BE2C (cell line): ENCODE data around the gene PRMT1.

Experiments
- DNase-seq: peaks from one replicate; pipeline ENCODE4 v3.0.0-alpha.2; 2020
- H3K27me3 ChIP-seq: fragments of 250-450 bp; sonication (Bioruptor Pico); 2 replicates; pipeline ENCODE4 v1.5.1; 2020; ENCODE audit warnings: mild to moderate bottlenecking
- H3K36me3 ChIP-seq: fragments of 250-450 bp; sonication (Bioruptor Pico); 2 replicates; pipeline ENCODE4 v1.5.1; 2020; ENCODE audit warnings: mild to moderate bottlenecking
- H3K4me1 ChIP-seq: fragments of 250-450 bp; sonication (Bioruptor Pico); 2 replicates; pipeline ENCODE4 v1.5.1; 2020
- H3K4me3 ChIP-seq: 2 replicates; pipeline ENCODE4 v1.5.1; 2011; ENCODE audit warnings: low read depth, low read length
- H3K9me3 ChIP-seq: fragments of 250-450 bp; sonication (Bioruptor Pico); 2 replicates; pipeline ENCODE4 v1.5.1; 2020
- CTCF ChIP-seq: IDR thresholded peaks from 2 replicates; pipeline ENCODE4 v1.5.1; 2012; ENCODE audit warnings: mild to moderate bottlenecking, low read depth, low read length

PRMT1 gene

DNA sequence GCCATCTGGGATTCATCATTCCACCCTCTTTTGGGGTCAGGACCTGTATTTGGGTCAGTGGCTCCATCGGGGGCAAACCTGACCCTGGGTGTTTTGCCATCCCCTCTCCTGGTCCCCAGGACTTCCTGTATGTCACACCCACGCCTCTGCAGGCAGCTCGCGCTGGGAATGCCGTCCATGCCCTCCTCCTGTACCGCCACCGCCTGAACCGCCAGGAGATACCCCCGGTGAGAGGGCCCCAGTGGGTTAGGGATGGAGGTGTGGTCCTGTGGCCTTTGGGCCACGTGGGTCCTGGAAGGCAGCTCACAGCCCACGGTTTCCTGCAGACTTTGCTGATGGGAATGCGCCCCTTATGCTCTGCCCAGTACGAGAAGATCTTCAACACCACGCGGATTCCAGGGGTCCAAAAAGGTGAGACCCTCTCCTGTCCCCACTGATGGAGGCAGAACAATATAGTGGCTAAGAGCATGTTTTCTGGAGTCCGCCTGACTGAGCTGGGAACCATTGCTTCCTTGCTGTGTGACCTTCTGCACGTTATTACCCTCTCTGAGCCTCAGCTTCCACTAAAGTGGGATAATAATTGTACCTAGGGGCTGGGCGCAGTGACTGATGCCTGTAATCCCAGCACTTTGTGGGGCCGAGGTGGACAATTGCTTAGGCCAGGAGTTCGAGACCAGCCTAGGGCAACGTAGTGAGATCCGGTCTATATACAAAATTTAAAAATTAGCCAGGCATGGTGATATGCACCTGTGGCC, 28.0 kb downstream of the PRMT1 start:
- TF ChIP-seq CTCF, result no peak
- no peaks in the 10 kb centered on the region for H3K9me3 ChIP-seq
- H3K27me3 ChIP-seq, result no peaks in the 10 kb centered on the region
- DNase-seq, result no peak
- no peaks in the 10 kb centered on the region for H3K36me3 ChIP-seq
- no peak overlapping the region for H3K4me3 ChIP-seq
- H3K4me1 ChIP-seq, result no peaks in the 10 kb centered on the region

- DNase-seq, result no peak
- Histone ChIP-seq H3K9me3 (no peaks in the 10 kb centered on the region), H3K27me3 (no peaks in the 10 kb centered on the region), H3K4me3 (no peak overlapping the region), H3K4me1 (no peaks in the 10 kb centered on the region), H3K36me3 (no peaks in the 10 kb centered on the region)
- no peak for TF ChIP-seq CTCF
Measured at GRCh38 chr19:49705919-49706318, 28.8 kb downstream of the PRMT1 start.

GRCh38 chr19:49710372-49710951, 33.4 kb downstream of the PRMT1 start:
- no peaks in the 10 kb centered on the region for H3K9me3 ChIP-seq
- H3K27me3 ChIP-seq, result no peaks in the 10 kb centered on the region
- DNase-seq, result no peak
- no peak for TF ChIP-seq CTCF
- no peaks in the 10 kb centered on the region for H3K36me3 ChIP-seq
- no peak overlapping the region for H3K4me3 ChIP-seq
- no peaks in the 10 kb centered on the region for H3K4me1 ChIP-seq

DNA sequence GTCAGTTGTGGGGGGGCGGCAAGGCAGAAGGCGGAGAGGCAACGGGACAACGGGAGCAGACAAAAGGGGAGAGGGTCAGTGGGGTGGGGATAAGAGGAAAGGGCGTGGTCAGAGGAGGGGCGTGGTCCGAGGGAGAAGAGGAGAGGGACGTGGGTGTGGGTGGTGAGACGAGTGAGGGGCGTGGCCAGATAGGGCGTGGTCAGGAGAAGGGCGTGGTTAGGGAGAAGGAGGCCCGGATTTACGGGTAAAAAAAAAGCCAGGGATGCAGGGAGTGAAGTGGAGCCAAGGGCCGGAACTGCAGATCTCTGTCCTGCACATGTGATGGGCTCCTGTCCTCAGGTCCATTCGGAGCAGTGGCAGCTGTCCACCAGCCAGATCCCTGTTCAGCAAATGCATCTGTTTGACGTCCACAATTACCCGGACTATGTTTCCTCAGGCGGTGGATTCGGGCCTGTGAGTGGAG, 35.4 kb downstream of the PRMT1 start:
- no peak for TF ChIP-seq CTCF
- H3K36me3 ChIP-seq, result no peaks in the 10 kb centered on the region
- no peaks in the 10 kb centered on the region for H3K9me3 ChIP-seq
- peak; percentile 95 for DNase-seq
- H3K27me3 ChIP-seq, result no peaks in the 10 kb centered on the region
- no peaks in the 10 kb centered on the region for H3K4me1 ChIP-seq
- peak overlapping the region; percentile 59 for H3K4me3 ChIP-seq

DNA sequence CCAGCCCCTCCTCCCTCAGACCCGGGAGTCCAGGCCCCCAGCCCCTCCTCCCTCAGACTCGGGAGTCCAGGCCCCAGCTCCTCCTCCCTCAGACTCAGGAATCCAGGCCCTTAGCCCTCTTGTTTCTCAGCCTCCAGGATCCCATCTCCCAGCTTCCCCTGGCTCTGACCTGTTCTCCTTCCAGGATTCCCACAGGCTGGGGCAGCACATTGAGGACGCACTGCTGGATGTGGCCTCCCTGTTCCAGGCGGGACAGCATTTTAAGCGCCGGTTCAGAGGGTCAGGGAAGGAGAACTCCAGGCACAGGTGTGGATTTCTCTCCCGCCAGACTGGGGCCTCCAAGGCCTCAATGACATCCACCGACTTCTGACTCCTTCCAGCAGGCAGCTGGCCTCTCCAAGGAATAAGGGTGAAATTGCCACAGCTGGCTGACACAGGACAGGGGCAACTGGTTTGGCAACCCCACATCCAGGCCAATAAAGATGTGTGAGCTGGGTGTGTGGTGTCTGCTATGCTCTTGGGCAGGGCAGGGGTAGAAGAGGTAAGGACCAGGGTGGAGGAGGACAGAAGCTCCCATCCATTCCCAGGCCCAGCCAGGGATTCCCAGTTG, 36.3 kb downstream of the PRMT1 start:
- H3K4me1 ChIP-seq, result no peaks in the 10 kb centered on the region
- no peak for TF ChIP-seq CTCF
- no peaks in the 10 kb centered on the region for H3K9me3 ChIP-seq
- H3K27me3 ChIP-seq, result no peaks in the 10 kb centered on the region
- DNase-seq, result no peak
- H3K4me3 ChIP-seq, result no peak overlapping the region
- H3K36me3 ChIP-seq, result no peaks in the 10 kb centered on the region

GRCh38 chr19:49716154-49716553, 39.1 kb downstream of the PRMT1 start:
- TF ChIP-seq CTCF, result no peak
- Histone ChIP-seq H3K9me3 (no peaks in the 10 kb centered on the region), H3K27me3 (no peaks in the 10 kb centered on the region), H3K4me1 (no peaks in the 10 kb centered on the region), H3K36me3 (no peaks in the 10 kb centered on the region), H3K4me3 (no peak overlapping the region)
- DNase-seq, result no peak
